Mucosa of descending colon (tissue), 3 donors: ENCODE results near the gene ALDH1L2. TPM values are rescaled to one million over a fixed set of nuclear protein-coding genes. Genes with fewer than 3 reads are reported as not detected.

Source experiments
- ATAC-seq: fragments of 200-7000 bp; cut with Tn5 transposase; one replicate; pipeline ENCODE4 v1.9.1; 2020; ENCODE audit warnings: mild to moderate bottlenecking, moderate library complexity
- DNase-seq, 3 donors: peaks; one replicate each; pipeline ENCODE4 v3.0.0-alpha.2; 2020
- H3K36me3 ChIP-seq: fragments of 200-600 bp; one replicate; pipeline ENCODE4 v1.8.0; 2021; ENCODE audit warnings: low read depth, mild to moderate bottlenecking
- H3K4me1 ChIP-seq: fragments of 200-600 bp; one replicate; pipeline ENCODE4 v1.8.0; 2021; ENCODE audit warnings: low read depth, mild to moderate bottlenecking
- H3K4me3 ChIP-seq: fragments of 200-600 bp; one replicate; pipeline ENCODE4 v1.8.0; 2021; ENCODE audit warnings: mild to moderate bottlenecking
- H3K9me3 ChIP-seq: fragments of 200-600 bp; one replicate; pipeline ENCODE4 v1.8.0; 2021; ENCODE audit warnings: mild to moderate bottlenecking
- intact Hi-C, 2 donors: fragments of 100-400 bp; cut with DNase I in 1 of 2; cut with micrococcal nuclease in 1 of 2; formaldehyde crosslinking; loops; one replicate each; pipeline versions ENCODE4 v1.11.0 to v1.11.1; 2022; cut with DNase I, micrococcal nuclease
- total RNA-seq, 3 donors: library from RNA; stranded (reverse); fragmentation: NEBNext Ultra II Directional in 2 of 3; extraction: Animal tissue kit (Norgen Biotek cat#: 25700) in 2 of 3; gene quantifications; one replicate each; pipeline versions ENCODE4 v1.2.1 to v1.2.4, GENCODE V29; 2021 to 2023
- TF ChIP-seq, protein P1 (sequence below): fragments of 200-600 bp; IDR thresholded peaks from one replicate; pipeline ENCODE4 v1.8.0; 2022; ENCODE audit warnings: antibody characterized with exemption, mild to moderate bottlenecking
- donor health status: DM: no; HTN: no; CAD: no; lungs with moderate emphysema.
- donor health status: DM: no; HTN: no; CAD: no.
- donor health status: DM: no; HTN: yes; CAD: no.

Gene ALDH1L2
- total RNA-seq, 3 donors from 2014 or later = 1.4 to 5.0 (median 4.3) TPM

DNA sequence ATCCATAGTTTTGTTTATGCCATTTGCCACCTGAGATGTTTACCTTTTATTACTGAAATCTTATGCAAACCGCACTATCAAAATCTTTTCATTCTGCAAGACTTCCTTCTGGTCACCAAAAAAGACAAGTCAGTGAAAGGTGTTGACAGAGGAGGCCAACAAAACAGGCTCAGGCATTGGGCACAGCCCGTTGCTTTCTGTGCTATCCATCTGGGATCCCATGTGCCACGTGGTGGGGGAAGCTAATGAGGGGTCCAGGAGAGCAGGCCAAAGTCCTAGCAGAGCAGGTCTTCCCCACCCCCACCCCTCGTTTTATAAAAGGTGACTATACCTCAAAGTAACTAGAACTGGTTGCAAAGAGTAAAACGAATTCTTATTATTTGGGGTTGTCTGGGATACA, 1.2 kb downstream of the ALDH1L2 start:
- no peak overlapping the region for H3K4me3 ChIP-seq
- peaks cover 8% of the 10 kb centered on the region for H3K4me1 ChIP-seq
- ATAC-seq (no peak), DNase-seq (no peak)
- H3K36me3 ChIP-seq = no peaks in the 10 kb centered on the region
- no peaks in the 10 kb centered on the region for H3K9me3 ChIP-seq
- intact Hi-C loops = no loop called here
- TF ChIP-seq, protein P1, sequence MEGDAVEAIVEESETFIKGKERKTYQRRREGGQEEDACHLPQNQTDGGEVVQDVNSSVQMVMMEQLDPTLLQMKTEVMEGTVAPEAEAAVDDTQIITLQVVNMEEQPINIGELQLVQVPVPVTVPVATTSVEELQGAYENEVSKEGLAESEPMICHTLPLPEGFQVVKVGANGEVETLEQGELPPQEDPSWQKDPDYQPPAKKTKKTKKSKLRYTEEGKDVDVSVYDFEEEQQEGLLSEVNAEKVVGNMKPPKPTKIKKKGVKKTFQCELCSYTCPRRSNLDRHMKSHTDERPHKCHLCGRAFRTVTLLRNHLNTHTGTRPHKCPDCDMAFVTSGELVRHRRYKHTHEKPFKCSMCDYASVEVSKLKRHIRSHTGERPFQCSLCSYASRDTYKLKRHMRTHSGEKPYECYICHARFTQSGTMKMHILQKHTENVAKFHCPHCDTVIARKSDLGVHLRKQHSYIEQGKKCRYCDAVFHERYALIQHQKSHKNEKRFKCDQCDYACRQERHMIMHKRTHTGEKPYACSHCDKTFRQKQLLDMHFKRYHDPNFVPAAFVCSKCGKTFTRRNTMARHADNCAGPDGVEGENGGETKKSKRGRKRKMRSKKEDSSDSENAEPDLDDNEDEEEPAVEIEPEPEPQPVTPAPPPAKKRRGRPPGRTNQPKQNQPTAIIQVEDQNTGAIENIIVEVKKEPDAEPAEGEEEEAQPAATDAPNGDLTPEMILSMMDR = no peak

DNA sequence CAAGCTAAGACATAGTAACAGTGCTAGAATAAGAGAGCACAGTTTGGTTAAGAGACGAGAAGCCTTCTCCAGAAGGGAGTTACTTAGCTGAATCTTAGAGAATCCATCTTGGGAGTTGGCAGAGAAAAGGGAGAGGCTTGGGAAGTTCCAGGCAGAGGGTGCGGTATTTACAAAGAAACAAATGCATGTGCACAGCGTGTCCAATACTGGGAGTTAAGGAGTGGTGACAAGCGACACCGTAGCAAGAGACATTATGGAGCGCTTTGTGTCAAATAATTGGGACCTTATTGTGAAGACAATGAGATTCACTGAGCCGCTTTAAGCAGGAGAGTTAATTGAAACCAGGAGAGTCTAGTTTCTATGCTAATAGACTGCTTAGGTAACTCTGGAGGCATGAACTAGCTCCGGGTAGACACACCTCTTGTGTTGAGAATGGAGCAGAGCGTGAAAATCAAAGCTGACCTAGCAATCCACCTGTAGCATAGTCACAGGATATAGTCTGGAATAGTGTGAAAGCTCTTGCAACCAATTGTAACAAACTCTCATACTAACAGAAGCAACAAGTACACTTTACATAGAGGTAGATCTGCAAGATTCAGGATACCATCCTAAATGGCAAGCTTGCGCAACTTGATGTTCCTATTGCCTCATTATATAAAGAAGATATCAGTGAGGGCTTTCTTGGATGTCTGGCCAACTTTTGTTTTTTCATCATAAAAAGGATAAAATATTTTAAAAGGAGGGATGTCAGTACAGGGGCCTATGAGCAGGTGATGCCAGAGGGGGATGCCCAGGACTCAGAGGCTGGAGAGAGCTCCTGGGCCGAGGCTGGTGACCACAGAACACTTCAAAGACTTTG, 5.3 kb downstream of the ALDH1L2 start:
- TF ChIP-seq, protein P1 = no peak
- Histone ChIP-seq H3K4me1 (peaks cover 8% of the 10 kb centered on the region), H3K4me3 (no peak overlapping the region), H3K36me3 (no peaks in the 10 kb centered on the region), H3K9me3 (no peaks in the 10 kb centered on the region)
- DNase-seq (no peak), ATAC-seq (peak; percentile 38)
- intact Hi-C loops = no loop called here

DNA sequence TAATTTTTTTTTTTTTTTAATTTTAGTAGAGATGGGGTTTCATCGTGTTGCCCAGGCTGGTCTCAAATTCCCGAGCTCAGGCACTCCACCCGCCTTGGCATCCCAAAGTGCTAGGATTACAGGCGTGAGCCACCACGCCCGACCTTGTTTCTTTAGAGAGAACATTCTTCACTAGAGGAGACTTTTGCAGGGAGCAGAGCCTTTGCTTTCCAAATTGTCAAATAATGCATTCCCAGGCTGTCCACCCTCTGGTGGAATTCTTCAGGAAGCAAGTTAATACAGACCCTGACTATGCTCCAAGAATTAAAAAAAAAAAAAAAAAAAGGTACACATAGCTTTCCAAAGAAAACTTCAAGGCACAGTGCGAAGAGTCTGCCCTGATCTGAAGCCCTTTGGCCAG, 6.8 kb downstream of the ALDH1L2 start:
- Histone ChIP-seq H3K9me3 (no peaks in the 10 kb centered on the region), H3K36me3 (no peaks in the 10 kb centered on the region), H3K4me3 (no peak overlapping the region), H3K4me1 (peaks cover under 1% of the 10 kb centered on the region)
- TF ChIP-seq, protein P1 = no peak
- DNase-seq (no peak), ATAC-seq (no peak)
- intact Hi-C loops = no loop called here

DNA sequence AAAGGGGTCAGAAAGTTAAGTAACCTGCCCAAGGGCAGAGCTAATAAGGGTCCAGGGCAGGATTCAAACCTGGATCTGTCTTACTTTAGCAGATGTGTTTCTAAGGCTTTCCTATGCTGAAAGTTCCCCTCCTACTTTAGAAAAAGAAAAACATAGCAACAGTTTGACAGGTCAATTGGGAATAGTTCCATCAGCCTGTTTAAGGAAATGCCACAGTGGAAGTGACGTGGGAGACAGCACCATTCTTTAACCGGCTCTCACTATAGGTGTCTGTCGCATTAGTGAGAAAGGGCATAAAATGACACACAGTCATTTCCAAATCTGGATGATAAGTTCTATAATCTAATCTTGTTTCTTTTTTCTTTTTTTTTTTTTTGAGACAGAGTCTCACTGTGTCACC, 7.3 kb downstream of the ALDH1L2 start:
- H3K9me3 ChIP-seq = no peaks in the 10 kb centered on the region
- DNase-seq (no peak), ATAC-seq (no peak)
- intact Hi-C loops = no loop called here
- TF ChIP-seq, protein P1 = no peak
- H3K4me1 ChIP-seq = no peaks in the 10 kb centered on the region
- H3K4me3 ChIP-seq = no peak overlapping the region
- no peaks in the 10 kb centered on the region for H3K36me3 ChIP-seq

DNA sequence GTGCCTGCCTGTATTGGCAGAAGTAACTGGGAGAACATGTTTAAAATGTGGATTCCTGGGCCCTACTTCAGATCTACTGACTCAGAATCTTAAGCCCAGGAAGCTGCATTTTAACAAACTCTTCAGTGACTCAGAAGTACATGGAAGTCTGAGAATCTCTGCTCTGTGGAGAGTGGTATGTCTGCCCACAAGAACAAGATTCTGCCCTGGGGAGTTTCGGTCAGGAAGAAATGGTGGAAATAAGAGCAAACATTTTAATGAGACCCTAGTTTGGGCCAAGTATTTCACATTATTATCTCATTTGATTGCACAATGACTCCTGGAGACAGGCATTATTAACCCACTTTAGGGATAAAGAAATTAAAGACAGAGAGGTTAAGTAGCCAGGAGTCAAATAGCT, 8.2 kb downstream of the ALDH1L2 start:
- no peak overlapping the region for H3K4me3 ChIP-seq
- TF ChIP-seq, protein P1 = no peak
- no peaks in the 10 kb centered on the region for H3K4me1 ChIP-seq
- no peak for ATAC-seq
- no peaks in the 10 kb centered on the region for H3K9me3 ChIP-seq
- intact Hi-C loops = no loop called here
- H3K36me3 ChIP-seq = no peaks in the 10 kb centered on the region
- no peak for DNase-seq
